ENCODE results near the gene OR4Q2. TPM values are rescaled to one million over a fixed set of nuclear protein-coding genes. Genes with fewer than 3 reads are reported as not detected.

OR4Q2 gene
- not detected in 2 replicates for total RNA-seq

DNA sequence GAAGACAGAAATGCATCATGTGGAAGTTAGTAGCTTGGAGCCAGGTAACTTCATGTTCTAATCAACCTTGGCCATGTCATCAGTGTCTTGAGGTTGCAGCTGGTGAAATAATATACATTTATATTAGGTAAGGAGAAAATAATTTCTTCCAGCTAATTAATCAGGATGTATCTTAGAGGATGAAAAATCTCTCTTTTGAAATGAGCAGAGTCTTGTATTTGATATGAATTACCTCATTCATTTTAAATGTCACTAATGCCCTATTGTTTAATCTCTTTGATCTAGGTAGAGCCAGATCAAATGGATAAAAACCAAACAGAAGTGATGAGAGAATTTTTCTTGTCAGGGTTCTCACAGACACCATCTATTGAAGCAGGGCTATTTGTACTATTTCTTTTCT, at the start of gene OR4Q2:
TSS of gene OR4Q2 (plus strand) at position 301 of the 400 bp plus-strand sequence.

DNA sequence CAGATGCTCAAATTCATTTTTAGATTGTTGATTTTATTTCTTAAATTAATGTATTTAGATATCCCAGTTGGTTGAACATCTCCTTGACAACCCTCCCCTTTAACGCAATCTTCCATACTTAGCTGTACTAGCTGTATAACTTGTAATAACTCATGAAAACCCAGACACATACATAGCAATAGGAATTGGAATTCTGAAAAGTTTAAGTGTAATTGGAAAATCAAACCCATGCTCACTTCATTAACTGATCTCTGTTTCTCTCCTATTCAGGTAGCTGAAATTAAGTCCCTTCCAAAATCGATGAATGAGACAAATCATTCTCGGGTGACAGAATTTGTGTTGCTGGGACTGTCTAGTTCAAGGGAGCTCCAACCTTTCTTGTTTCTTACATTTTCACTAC, 26.7 kb upstream of the OR4Q2 start, which contains the start of gene OR4K15:
TSS of gene OR4K15 (plus strand) at position 301 of the 400 bp plus-strand sequence. CDS start at position 301, 0 bp downstream.

DNA sequence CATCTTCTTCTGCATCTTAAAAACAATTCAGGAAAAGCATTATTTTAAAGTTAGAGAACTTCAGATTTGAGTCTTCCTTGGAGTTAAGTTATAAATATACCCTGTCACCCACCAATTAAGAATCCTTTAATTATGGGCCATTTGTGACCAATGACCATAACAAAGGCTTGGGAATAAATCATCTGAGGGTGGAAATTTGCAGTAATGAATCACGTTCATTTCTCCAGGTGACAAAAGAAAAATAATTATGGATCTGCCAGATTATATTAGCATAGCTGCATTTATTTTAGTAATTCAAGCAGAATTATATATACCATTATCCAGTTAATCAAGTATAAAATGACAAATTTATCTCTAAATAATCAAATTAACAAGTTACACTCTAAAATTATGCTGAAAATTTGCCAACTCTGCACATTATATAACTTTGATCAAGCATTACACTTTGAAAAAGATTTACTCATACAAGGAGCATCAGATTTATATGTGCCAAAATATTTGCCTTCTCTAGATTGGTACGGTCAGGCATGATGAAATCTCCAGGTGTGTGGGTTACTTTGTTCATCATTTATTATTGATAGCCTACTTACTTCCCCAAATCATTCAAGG, 17.4 kb downstream of the OR4Q2 start, which contains the start of gene OR4K14:
TSS of gene OR4K14 (minus strand) at position 51 of the 609 bp plus-strand sequence. CDS start 4,114 bp downstream, outside the sequence.

DNA sequence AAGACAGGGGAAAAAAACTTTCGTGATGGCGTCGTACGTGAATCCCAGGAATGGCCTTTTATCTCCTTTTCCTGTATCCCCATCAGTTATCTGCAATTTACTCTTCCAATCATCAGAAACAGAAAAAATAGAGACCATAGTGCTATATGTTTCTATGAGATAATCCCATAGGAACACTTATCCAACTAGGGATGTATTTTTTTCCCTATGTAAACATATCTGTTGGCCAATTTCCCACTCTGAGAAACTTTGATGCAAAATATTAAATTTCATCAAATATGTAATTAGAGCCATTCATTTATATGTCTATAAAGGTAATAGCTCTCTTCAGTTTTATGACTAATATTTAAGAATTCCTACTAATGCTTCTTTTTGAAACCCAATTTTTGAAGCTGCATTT, 34.0 kb downstream of the OR4Q2 start, which contains the start of gene OR4K13:
TSS of gene OR4K13 (minus strand) at position 101 of the 400 bp plus-strand sequence. CDS start 1,280 bp downstream, outside the sequence.

Other genes starting within 250 kb of the OR4Q2 start
- gene OR4M1, start 228.7 kb upstream of the OR4Q2 start, total RNA-seq: not detected in 2 replicates
- gene OR4N2, start 198.4 kb upstream of the OR4Q2 start, total RNA-seq: not detected in 2 replicates
- gene OR4K2, start 127.0 kb upstream of the OR4Q2 start, total RNA-seq: not detected in 2 replicates
- gene OR4K5, start 81.6 kb upstream of the OR4Q2 start, total RNA-seq: not detected in 2 replicates
- not detected in 2 replicates for gene OR4K1, start 71.2 kb upstream of the OR4Q2 start, total RNA-seq
- gene OR4K15, start 26.6 kb upstream of the OR4Q2 start, total RNA-seq: not detected in 2 replicates
- gene OR4K14, start 17.1 kb downstream of the OR4Q2 start, total RNA-seq: not detected in 2 replicates
- not detected in 2 replicates for gene OR4K13, start 33.9 kb downstream of the OR4Q2 start, total RNA-seq
- gene OR4L1, start 57.9 kb downstream of the OR4Q2 start, total RNA-seq: not detected in 2 replicates
- 0.14 TPM in 1 of 2 replicates, not detected in the other for gene OR4K17, start 108.6 kb downstream of the OR4Q2 start, total RNA-seq
- gene OR4N5, start 136.7 kb downstream of the OR4Q2 start, total RNA-seq: not detected in 2 replicates
- gene OR11G2, start 188.7 kb downstream of the OR4Q2 start, total RNA-seq: not detected in 2 replicates
- gene OR11H6, start 221.5 kb downstream of the OR4Q2 start, total RNA-seq: not detected in 2 replicates
- gene OR11H7, start 226.8 kb downstream of the OR4Q2 start, total RNA-seq: not detected in 2 replicates
- gene OR11H4, start 237.1 kb downstream of the OR4Q2 start, total RNA-seq: not detected in 2 replicates